Naive B cell (primary cell): ENCODE measurements around the gene LHFPL5. TPM values are rescaled to one million over a fixed set of nuclear protein-coding genes. Genes with fewer than 3 reads are reported as not detected.

Source experiments
- ATAC-seq, 2 donors: fragments of 150-1000 bp; cut with Tn5 transposase; 2 replicates each; pipeline ENCODE4 v1.10.0; 2021; ENCODE audit warnings: low read depth in 2 of 2, mild to moderate bottlenecking in 2 of 2, moderate library complexity in 2 of 2
- DNase-seq: peaks from one replicate; pipeline ENCODE4 v3.0.0; 2022
- H3K27ac Mint-ChIP-seq, 6 donors: one replicate each; pipeline ENCODE4 v1.8.0; 2020 to 2022; ENCODE audit warnings: mild to moderate bottlenecking in 6 of 6, mixed read lengths in 6 of 6, moderate library complexity in 5 of 6, inconsistent platforms in 2 of 6
- H3K27me3 Mint-ChIP-seq, 3 donors: one replicate each; pipeline ENCODE4 v1.8.0; 2021 to 2022; ENCODE audit warnings: mixed read lengths in 3 of 3, mild to moderate bottlenecking in 1 of 3
- H3K36me3 Mint-ChIP-seq, 2 donors: one replicate each; pipeline ENCODE4 v1.8.0; 2020 to 2022; ENCODE audit warnings: mixed read lengths in 2 of 2, inconsistent platforms in 1 of 2, mild to moderate bottlenecking in 1 of 2
- H3K4me1 Mint-ChIP-seq, 3 donors: one replicate each; pipeline ENCODE4 v1.8.0; 2020 to 2022; ENCODE audit warnings: mixed read lengths in 3 of 3, inconsistent platforms in 1 of 3, mild to moderate bottlenecking in 1 of 3, moderate library complexity in 1 of 3
- H3K4me3 Mint-ChIP-seq, 8 donors: one replicate each; pipeline ENCODE4 v1.8.0; 2020 to 2022; ENCODE audit warnings: mild to moderate bottlenecking in 8 of 8, mixed read lengths in 8 of 8, moderate library complexity in 8 of 8, inconsistent platforms in 2 of 8
- H3K9me3 Mint-ChIP-seq, 7 donors: one replicate each; pipeline ENCODE4 v1.8.0; 2020 to 2022; ENCODE audit warnings: mixed read lengths in 7 of 7, mild to moderate bottlenecking in 5 of 7, inconsistent platforms in 2 of 7, moderate library complexity in 1 of 7
- polyA plus RNA-seq, 6 donors: library from polyadenylated mRNA; unstranded; fragments of 300-500 nt; fragmentation: Illumina TruSeq; gene quantifications; one replicate each; pipeline ENCODE4 v1.2.3, GENCODE V29; 2021; ENCODE audit warnings: low read depth in 6 of 6

LHFPL5 gene
- polyA plus RNA-seq, 6 donors from 2014 or later = not detected

DNA sequence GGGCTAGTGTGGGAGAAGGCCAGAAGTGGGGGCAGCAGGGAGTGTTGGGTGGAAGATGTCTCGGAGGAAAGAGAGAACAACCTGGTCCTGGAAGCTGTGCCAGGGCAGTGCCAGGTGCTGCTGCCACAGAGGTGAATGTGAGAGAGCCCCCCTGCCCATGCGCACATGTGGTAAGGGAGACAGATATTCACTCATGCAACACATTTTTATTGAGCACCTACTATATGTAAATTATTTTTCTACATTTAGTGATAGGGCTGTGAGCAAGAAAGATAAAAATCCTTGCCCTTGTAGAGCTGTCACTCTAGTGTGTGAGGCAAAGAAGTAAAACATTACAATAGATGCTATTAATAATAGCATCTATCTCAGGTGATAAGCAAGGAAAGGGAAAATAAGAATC, 23.9 kb upstream of the LHFPL5 start:
- Mint-ChIP-seq H3K27me3 (peaks cover 20 to 59% (median 42%) of the 10 kb centered on the region in 3 donors), H3K4me1 (peaks cover 9 to 13% (median 10%) of the 10 kb centered on the region in 3 donors), H3K4me3 (no peak overlapping the region), H3K9me3 (no peaks in the 10 kb centered on the region), H3K36me3 (no peaks in the 10 kb centered on the region), H3K27ac (no peak overlapping the region)
- ATAC-seq (no peak), DNase-seq (no peak)

DNA sequence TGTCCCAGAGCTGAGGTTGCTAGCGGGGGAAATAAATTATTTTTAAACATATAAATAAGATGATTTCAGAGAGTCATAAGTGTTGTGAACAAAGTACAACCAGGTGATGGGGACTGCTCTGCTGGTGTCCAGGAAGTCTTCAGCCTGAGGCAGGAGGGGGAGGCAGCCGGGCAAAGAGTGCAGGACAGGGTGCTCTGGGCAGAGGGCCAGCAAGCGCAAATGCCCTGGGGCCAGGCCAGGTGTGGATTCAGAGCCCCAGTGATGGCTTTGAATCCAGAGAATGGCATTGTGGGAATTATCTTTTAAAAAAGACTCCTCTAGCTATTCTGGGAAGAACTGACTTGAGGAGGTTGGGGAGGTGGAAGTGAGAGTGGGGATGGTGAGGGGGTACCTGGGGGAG, 22.7 kb upstream of the LHFPL5 start:
- Mint-ChIP-seq H3K27me3 (peaks cover 27 to 67% (median 46%) of the 10 kb centered on the region in 3 donors), H3K36me3 (no peaks in the 10 kb centered on the region), H3K4me3 (no peak overlapping the region), H3K9me3 (no peaks in the 10 kb centered on the region), H3K27ac (no peak overlapping the region), H3K4me1 (peaks cover 3 to 5% (median 4%) of the 10 kb centered on the region in 3 donors)
- no peak for DNase-seq
- ATAC-seq = no peak

DNA sequence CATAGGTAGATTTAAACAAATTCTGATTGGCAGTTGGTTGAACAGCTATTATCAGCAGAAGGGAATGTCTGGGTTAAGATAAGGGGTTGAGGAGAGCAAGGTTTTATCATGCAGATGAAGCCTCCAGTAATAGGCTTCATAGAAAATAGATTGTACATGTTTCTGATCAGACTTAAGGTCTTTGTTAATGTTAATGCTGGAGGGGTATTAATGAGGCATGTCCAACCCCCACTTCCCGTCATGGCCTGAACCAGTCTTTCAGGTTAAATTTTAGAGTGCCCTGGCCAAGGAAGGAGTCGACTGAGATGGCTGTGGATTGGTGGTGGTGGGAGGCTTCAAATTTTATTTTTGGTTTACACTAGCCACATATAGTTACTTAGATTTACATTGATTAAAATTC, 21.0 kb upstream of the LHFPL5 start:
- Mint-ChIP-seq H3K4me3 (no peak overlapping the region), H3K4me1 (no peaks in the 10 kb centered on the region), H3K36me3 (no peaks in the 10 kb centered on the region), H3K27me3 (peaks cover 42 to 71% (median 56%) of the 10 kb centered on the region in 3 donors), H3K27ac (no peak overlapping the region), H3K9me3 (no peaks in the 10 kb centered on the region)
- no peak for ATAC-seq
- no peak for DNase-seq

DNA sequence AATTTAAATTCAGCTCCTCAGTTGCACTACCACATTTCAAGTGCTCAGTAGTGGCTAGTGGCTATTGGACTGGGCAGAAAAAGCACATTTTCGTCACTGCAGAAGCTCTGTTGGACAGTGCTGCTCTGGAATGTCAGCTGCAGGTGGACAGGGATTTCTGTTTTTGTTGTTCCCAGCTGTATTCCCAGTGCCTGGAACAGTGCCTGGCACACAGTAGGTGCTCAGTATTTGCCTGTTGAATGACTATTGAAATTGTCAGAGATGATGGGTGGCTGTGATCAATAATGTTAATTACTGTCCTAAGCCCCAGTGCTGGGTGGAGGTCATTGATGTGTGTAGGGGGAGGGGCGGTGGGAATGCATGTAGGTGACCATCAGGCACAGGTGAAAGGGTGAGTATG, 18.9 kb upstream of the LHFPL5 start:
- H3K27me3 Mint-ChIP-seq = peaks cover 48 to 68% (median 52%) of the 10 kb centered on the region in 3 donors
- no peak overlapping the region for H3K4me3 Mint-ChIP-seq
- no peaks in the 10 kb centered on the region for H3K4me1 Mint-ChIP-seq
- H3K36me3 Mint-ChIP-seq = no peaks in the 10 kb centered on the region
- DNase-seq (no peak), ATAC-seq (no peak)
- no peaks in the 10 kb centered on the region for H3K9me3 Mint-ChIP-seq
- no peak overlapping the region for H3K27ac Mint-ChIP-seq

DNA sequence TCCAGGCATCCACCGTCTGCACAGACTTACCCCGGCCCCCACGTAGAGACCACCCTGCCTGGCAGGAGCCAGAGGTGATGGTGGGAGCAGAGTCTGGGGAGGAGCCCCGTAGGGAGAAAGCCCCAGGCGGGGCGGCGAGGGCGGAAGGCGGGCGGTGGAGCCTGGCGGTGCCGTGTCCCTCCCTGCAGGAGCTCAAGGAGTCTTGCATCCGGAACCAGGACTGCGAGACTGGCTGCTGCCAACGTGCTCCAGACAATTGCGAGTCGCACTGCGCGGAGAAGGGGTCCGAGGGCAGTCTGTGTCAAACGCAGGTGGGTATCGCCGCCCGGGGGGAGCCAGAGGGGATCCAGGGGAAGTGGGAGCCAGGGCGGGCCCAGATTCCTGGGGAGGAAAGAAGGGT, 18.3 kb upstream of the LHFPL5 start:
- no peak for DNase-seq
- Mint-ChIP-seq H3K4me3 (peak overlapping the region in 1 of 8 donors; percentile 53), H3K36me3 (no peaks in the 10 kb centered on the region), H3K27ac (no peak overlapping the region), H3K9me3 (no peaks in the 10 kb centered on the region), H3K27me3 (peaks cover 45 to 64% (median 46%) of the 10 kb centered on the region in 3 donors), H3K4me1 (no peaks in the 10 kb centered on the region)
- no peak for ATAC-seq

DNA sequence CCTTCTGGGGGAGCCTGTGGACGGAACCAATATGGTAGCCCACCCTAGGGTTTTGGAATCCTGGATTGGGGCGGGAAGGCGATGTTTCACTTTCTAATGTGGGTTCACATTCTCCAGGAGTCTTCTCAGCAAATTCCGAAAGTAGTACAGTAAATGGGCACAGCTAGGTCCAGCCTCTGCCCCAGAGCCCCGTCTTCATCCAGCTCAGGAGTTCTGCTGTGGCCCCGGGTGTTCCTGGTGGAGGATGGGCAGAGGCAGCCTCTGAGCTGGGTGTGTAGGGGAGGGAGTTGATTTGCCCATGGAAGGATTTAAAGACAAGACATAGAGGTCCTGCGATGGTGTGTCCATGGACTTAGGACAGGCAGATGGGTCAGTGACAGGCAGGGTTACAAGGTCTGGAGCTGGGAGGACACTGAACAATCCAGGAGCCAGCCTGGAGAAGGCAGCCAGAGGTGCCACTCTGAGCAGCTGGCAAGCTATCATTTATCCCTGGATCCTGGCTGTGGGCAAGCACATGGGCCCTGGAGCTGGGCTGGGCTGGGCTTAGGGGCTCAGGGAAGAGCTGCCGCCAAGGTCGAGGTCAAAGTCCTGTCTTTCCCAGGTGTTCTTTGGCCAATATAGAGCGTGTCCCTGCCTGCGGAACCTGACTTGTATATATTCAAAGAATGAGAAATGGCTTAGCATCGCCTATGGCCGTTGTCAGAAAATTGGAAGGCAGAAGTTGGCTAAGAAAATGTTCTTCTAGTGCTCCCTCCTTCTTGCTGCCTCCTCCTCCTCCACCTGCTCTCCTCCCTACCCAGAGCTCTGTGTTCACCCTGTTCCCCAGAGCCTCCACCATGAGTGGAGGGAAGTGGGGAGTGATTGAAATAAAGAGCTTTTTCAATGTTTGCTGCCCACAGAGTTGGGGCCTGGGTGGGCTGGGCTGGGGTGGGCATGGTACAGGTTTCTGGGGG, 17.6 kb upstream of the LHFPL5 start:
- Mint-ChIP-seq H3K36me3 (no peaks in the 10 kb centered on the region), H3K9me3 (no peaks in the 10 kb centered on the region), H3K4me3 (no peak overlapping the region), H3K27ac (no peak overlapping the region), H3K4me1 (no peaks in the 10 kb centered on the region), H3K27me3 (peaks cover 39 to 59% (median 45%) of the 10 kb centered on the region in 3 donors)
- ATAC-seq (no peak), DNase-seq (no peak)

DNA sequence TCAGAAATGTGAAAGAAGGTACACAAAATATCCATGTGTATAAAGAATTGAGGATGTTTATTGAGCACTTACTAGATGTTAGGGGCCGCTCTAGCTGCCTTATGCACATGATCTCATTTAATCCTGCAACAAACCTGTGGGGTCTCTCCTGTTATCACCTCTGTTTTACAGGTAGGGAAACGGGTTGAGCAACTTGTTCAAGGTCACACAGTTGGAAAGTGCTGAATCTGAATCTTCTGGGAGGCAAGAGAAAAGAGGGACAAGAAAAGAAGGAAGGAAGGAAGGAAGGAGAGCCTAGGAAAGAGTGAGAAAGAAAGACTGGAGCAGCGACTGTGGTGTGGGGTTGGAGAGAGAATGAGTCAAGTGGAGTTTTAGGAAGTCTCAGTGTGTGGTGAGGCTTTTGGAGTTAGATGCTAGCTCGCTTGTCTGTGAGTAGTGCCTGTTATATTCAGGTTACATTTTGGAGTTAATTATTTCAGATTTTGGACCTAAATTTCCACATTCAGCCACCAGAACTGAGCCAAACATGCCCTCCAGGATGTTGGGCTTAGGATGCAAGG, 16.6 kb upstream of the LHFPL5 start:
- no peaks in the 10 kb centered on the region for H3K36me3 Mint-ChIP-seq
- peak overlapping the region in 1 of 6 donors; percentile 4 for H3K27ac Mint-ChIP-seq
- H3K27me3 Mint-ChIP-seq = peaks cover 38 to 66% (median 47%) of the 10 kb centered on the region in 3 donors
- ATAC-seq (no peak), DNase-seq (no peak)
- H3K4me1 Mint-ChIP-seq = no peaks in the 10 kb centered on the region
- H3K9me3 Mint-ChIP-seq = no peaks in the 10 kb centered on the region
- peak overlapping the region in 1 of 8 donors; percentile 1 for H3K4me3 Mint-ChIP-seq

DNA sequence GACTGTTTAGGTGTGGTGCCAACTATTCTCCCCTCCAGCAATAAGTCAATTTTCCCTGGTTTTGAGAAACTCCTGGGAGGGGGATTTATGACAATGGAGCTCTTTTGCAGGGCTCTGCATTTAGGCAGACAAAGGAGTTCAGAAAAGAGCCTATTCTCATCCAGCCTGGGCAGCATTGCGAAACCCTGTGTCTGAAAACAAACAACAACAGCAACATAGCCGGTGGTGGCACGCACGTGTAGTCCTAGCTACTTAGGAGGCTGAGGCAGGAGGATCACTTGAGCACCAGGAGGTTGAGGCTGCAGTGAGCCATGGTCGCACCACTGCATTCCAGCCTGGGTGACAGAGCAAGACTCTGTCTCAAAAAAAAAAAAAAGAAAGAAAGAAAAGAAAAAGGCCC, 14.5 kb upstream of the LHFPL5 start:
- no peak for ATAC-seq
- Mint-ChIP-seq H3K27me3 (peaks cover 29 to 57% (median 44%) of the 10 kb centered on the region in 3 donors), H3K4me1 (no peaks in the 10 kb centered on the region), H3K4me3 (no peak overlapping the region), H3K27ac (no peak overlapping the region), H3K9me3 (no peaks in the 10 kb centered on the region), H3K36me3 (no peaks in the 10 kb centered on the region)
- DNase-seq = no peak

DNA sequence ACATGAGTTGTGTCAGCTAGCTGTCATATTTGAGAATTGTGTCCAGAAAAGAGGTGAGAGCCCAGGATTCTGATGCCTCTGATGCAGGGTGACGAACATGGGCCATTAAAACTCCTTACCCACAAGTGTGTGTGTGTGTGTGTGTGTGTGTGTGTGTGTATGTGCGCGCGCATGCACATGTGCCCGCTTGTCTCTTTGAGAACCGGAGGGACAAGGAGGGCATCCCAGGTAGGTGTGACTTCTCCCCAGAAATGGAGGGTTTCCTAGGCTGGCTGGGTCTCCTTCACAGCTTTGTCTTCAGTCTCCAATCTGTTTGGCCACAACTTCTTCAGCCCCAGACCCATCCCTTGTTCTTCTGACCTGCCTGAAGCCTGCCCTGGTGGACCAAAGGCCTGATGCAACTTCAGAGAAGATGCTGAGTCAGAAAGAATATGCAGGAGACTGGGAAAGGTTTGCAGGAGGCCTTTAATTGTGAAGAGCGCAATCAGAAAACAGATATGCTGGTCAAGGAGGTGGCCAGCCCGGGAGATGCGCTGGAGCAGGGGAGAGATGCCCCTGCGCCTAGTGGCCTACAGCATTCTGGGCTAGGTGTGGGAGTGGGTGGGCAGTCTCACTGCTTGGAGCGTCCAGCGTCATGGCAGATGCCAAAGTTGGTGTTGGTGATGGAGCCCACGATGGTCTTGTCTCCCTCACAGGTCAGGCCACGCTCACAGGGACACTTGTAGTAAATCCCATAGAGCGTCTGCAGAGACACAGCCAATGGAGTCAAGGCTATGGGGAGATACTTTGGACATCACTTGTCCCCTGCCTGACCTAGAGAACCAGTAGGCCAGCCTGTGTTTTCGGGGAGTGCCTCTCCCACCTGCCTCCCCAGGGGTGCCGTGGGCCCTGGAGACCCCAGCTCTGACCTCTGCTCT, 10.4 kb upstream of the LHFPL5 start:
- DNase-seq (no peak), ATAC-seq (no peak)
- Mint-ChIP-seq H3K9me3 (no peaks in the 10 kb centered on the region), H3K36me3 (no peaks in the 10 kb centered on the region), H3K4me3 (no peak overlapping the region), H3K27ac (peak overlapping the region in 2 of 6 donors; percentile 16 to 30), H3K4me1 (no peaks in the 10 kb centered on the region), H3K27me3 (peaks cover 18 to 30% (median 21%) of the 10 kb centered on the region in 3 donors)

DNA sequence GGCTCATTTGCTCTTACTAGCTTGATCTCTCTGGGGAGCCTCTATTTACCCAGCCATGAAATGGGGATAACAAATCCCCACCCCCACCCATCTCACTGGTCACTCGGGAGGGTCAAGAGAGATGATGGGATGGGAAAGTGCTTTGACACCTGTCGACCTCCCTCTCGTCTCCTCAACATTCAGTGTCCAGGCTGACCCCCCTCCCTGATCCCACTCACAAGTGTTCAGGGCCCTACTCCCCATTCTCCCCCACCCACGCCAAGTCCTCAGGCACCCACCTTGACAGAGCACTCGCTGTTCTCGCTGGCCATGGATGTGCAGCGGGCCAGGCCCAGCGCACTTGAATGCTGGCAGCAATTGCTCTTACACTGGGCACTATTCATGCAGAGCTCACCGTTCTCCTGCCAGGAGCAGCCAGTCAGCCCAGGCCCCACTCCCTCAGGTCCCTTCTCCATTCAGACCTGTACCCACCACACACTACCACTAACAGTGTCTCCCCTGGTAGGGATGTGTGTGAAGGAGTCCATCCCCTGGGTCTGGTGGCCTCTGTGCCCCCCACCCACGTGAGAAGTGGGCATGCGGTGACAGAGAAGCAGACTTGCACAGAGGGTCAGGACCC, 9.6 kb upstream of the LHFPL5 start:
- H3K27ac Mint-ChIP-seq = no peak overlapping the region
- peaks cover 18 to 24% (median 20%) of the 10 kb centered on the region in 3 donors for H3K27me3 Mint-ChIP-seq
- no peaks in the 10 kb centered on the region for H3K4me1 Mint-ChIP-seq
- no peak overlapping the region for H3K4me3 Mint-ChIP-seq
- H3K36me3 Mint-ChIP-seq = no peaks in the 10 kb centered on the region
- H3K9me3 Mint-ChIP-seq = no peaks in the 10 kb centered on the region
- DNase-seq (no peak), ATAC-seq (no peak)

DNA sequence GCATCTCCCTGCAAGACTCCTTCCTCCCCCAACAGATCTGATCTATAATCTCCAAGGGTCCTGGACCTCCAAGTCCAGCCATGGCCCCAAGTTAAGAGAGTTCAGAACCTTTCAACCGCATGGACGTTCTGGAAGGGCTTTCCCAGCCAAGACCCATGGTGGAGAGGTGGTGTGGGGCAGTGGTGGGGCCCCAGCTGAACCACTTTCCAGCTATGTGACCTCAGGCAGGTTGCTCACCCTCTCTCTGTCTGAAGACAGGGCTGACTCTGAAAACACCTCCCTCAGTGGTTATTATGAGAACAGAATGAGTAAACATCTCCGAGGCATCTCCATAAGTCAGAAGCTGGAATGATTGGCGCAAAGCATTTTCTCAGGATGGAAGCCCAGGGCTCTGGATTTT, 8.9 kb upstream of the LHFPL5 start:
- Mint-ChIP-seq H3K4me3 (no peak overlapping the region), H3K36me3 (no peaks in the 10 kb centered on the region), H3K4me1 (no peaks in the 10 kb centered on the region), H3K27ac (no peak overlapping the region), H3K27me3 (peaks cover 18 to 22% (median 19%) of the 10 kb centered on the region in 3 donors), H3K9me3 (no peaks in the 10 kb centered on the region)
- ATAC-seq (no peak), DNase-seq (no peak)

DNA sequence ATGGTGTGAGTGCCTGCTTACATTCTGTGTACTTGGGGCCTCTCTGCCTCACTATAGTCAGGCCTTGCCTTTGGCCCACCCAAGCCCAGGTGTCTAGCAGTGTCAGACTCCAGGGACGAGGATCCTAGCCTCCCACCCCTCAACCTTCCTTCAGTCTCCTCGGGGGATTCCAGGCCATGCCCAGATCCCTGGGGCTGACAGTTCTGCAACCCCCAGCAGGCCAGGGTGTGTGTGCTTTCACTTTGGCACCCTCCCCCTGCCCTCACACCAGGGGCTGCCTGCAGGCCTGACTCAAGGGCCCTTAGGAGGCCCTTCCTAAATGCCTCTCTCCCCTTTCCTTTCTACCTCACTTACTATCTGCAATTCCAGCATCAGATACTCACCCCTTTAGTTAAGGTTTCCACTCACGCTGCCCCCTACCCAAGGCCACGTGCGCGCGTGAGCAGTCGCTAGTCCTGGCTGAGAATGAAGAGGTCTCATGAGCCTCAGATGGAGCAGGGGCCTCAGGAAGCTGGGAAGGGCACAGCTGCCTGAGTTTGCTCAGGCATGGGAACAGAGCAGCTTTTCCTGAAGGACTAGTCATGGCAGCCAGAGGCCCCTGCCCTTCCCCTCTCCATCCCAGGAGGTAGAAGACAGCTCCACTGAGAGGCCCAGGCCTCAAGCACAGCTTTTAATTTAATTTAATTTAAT, 7.2 kb upstream of the LHFPL5 start:
- no peak for ATAC-seq

More for the DNA sequence above, 7.2 kb upstream of the LHFPL5 start:
- DNase-seq = no peak
- Mint-ChIP-seq H3K27ac (no peak overlapping the region), H3K4me1 (no peaks in the 10 kb centered on the region), H3K36me3 (no peaks in the 10 kb centered on the region), H3K9me3 (no peaks in the 10 kb centered on the region), H3K4me3 (no peak overlapping the region), H3K27me3 (peaks cover 16 to 18% (median 18%) of the 10 kb centered on the region in 3 donors)
